ENCODE results near the gene DACH1.

The DACH1 gene

GRCh38 chr13:71577127-71577526 lies 289.9 kb downstream of the DACH1 start:
- no peak for TF ChIP-seq EZH2 (IDR thresholded peaks at IDR 0.05)
- TF ChIP-seq POLR2AphosphoS5 (IDR thresholded peaks at IDR 0.05; ENCODE audit: borderline replicate concordance, low read depth, low read length) = no peak
- no peak for TF ChIP-seq FOXP2 (optimal IDR thresholded peaks at IDR 0.05; ENCODE audit: control extremely low read depth, extremely low read length, insufficient read depth)
- Histone ChIP-seq H3K27ac (no peak overlapping the region), H3K4me3 (no peak overlapping the region), H3K9me3 (ENCODE audit: low read depth, low read length) (no peaks in the 10 kb centered on the region), H3K9ac (ENCODE audit: insufficient read length) (no peak overlapping the region), H3K36me3 (ENCODE audit: insufficient read depth, low read length) (no peaks in the 10 kb centered on the region)
- DNase-seq (ENCODE audit: low read depth, low spot score) = no peak

- Histone ChIP-seq H3K9ac (ENCODE audit: insufficient read length) (no peak overlapping the region), H3K27ac (no peak overlapping the region), H3K9me3 (ENCODE audit: low read depth, low read length) (no peaks in the 10 kb centered on the region), H3K36me3 (ENCODE audit: insufficient read depth, low read length) (no peaks in the 10 kb centered on the region), H3K4me3 (no peak overlapping the region)
- TF ChIP-seq EZH2 (IDR thresholded peaks at IDR 0.05) (no peak), FOXP2 (optimal IDR thresholded peaks at IDR 0.05; ENCODE audit: control extremely low read depth, extremely low read length, insufficient read depth) (no peak), POLR2AphosphoS5 (IDR thresholded peaks at IDR 0.05; ENCODE audit: borderline replicate concordance, low read depth, low read length) (no peak)
- no peak for DNase-seq (ENCODE audit: low read depth, low spot score)
Measured at GRCh38 chr13:71576571-71576970, 290.4 kb downstream of the DACH1 start.

- no peaks in the 10 kb centered on the region for H3K9me3 ChIP-seq (ENCODE audit: low read depth, low read length)
- no peaks in the 10 kb centered on the region for H3K36me3 ChIP-seq (ENCODE audit: insufficient read depth, low read length)
- TF ChIP-seq FOXP2 (optimal IDR thresholded peaks at IDR 0.05; ENCODE audit: control extremely low read depth, extremely low read length, insufficient read depth) = no peak
- no peak for TF ChIP-seq EZH2 (IDR thresholded peaks at IDR 0.05)
- no peak for TF ChIP-seq POLR2AphosphoS5 (IDR thresholded peaks at IDR 0.05; ENCODE audit: borderline replicate concordance, low read depth, low read length)
- H3K4me3 ChIP-seq = no peak overlapping the region
- DNase-seq (ENCODE audit: low read depth, low spot score) = no peak
- no peak overlapping the region for H3K9ac ChIP-seq (ENCODE audit: insufficient read length)
- H3K27ac ChIP-seq = no peak overlapping the region
Measured at GRCh38 chr13:71546881-71547280, 320.1 kb downstream of the DACH1 start.

- Histone ChIP-seq H3K4me3 (no peak overlapping the region), H3K9me3 (ENCODE audit: low read depth, low read length) (no peaks in the 10 kb centered on the region), H3K27ac (no peak overlapping the region), H3K9ac (ENCODE audit: insufficient read length) (no peak overlapping the region), H3K36me3 (ENCODE audit: insufficient read depth, low read length) (no peaks in the 10 kb centered on the region)
- TF ChIP-seq EZH2 (IDR thresholded peaks at IDR 0.05) (no peak), POLR2AphosphoS5 (IDR thresholded peaks at IDR 0.05; ENCODE audit: borderline replicate concordance, low read depth, low read length) (no peak), FOXP2 (optimal IDR thresholded peaks at IDR 0.05; ENCODE audit: control extremely low read depth, extremely low read length, insufficient read depth) (no peak)
- no peak for DNase-seq (ENCODE audit: low read depth, low spot score)
Measured at GRCh38 chr13:71540098-71540497, 326.9 kb downstream of the DACH1 start.

GRCh38 chr13:71536201-71536600 lies 330.8 kb downstream of the DACH1 start:
- H3K9ac ChIP-seq (ENCODE audit: insufficient read length) = no peak overlapping the region
- no peak for DNase-seq (ENCODE audit: low read depth, low spot score)
- no peaks in the 10 kb centered on the region for H3K9me3 ChIP-seq (ENCODE audit: low read depth, low read length)
- H3K27ac ChIP-seq = no peak overlapping the region
- no peaks in the 10 kb centered on the region for H3K36me3 ChIP-seq (ENCODE audit: insufficient read depth, low read length)
- no peak overlapping the region for H3K4me3 ChIP-seq
- TF ChIP-seq POLR2AphosphoS5 (IDR thresholded peaks at IDR 0.05; ENCODE audit: borderline replicate concordance, low read depth, low read length) (no peak), FOXP2 (optimal IDR thresholded peaks at IDR 0.05; ENCODE audit: control extremely low read depth, extremely low read length, insufficient read depth) (no peak), EZH2 (IDR thresholded peaks at IDR 0.05) (no peak)

- TF ChIP-seq EZH2 (IDR thresholded peaks at IDR 0.05) (no peak), POLR2AphosphoS5 (IDR thresholded peaks at IDR 0.05; ENCODE audit: borderline replicate concordance, low read depth, low read length) (peak; percentile 42; the same call in 1 of the 2 replicates)
- Histone ChIP-seq H3K36me3 (ENCODE audit: insufficient read depth, low read length) (no peaks in the 10 kb centered on the region), H3K27ac (no peak overlapping the region), H3K9me3 (ENCODE audit: low read depth, low read length) (no peaks in the 10 kb centered on the region), H3K9ac (ENCODE audit: insufficient read length) (no peak overlapping the region), H3K4me3 (peak overlapping the region; percentile 61)
- peak; percentile 50 for DNase-seq (ENCODE audit: low read depth, low spot score)
Measured at GRCh38 chr13:71524613-71525304, 342.2 kb downstream of the DACH1 start.

- Histone ChIP-seq H3K27ac (no peak overlapping the region), H3K9ac (ENCODE audit: insufficient read length) (no peak overlapping the region), H3K36me3 (ENCODE audit: insufficient read depth, low read length) (no peaks in the 10 kb centered on the region), H3K4me3 (peak overlapping the region; percentile 61), H3K9me3 (ENCODE audit: low read depth, low read length) (no peaks in the 10 kb centered on the region)
- DNase-seq (ENCODE audit: low read depth, low spot score) = no peak
- TF ChIP-seq POLR2AphosphoS5 (IDR thresholded peaks at IDR 0.05; ENCODE audit: borderline replicate concordance, low read depth, low read length) (no peak; the same call in 1 of the 2 replicates), EZH2 (IDR thresholded peaks at IDR 0.05) (no peak), FOXP2 (optimal IDR thresholded peaks at IDR 0.05; ENCODE audit: control extremely low read depth, extremely low read length, insufficient read depth) (no peak)
Measured at GRCh38 chr13:71524245-71524612, 342.8 kb downstream of the DACH1 start.

GRCh38 chr13:71522941-71523526 lies 344.0 kb downstream of the DACH1 start:
- H3K36me3 ChIP-seq (ENCODE audit: insufficient read depth, low read length) = no peaks in the 10 kb centered on the region
- H3K4me3 ChIP-seq = no peak overlapping the region
- H3K9ac ChIP-seq (ENCODE audit: insufficient read length) = no peak overlapping the region
- DNase-seq (ENCODE audit: low read depth, low spot score) = no peak
- no peak overlapping the region for H3K27ac ChIP-seq
- H3K9me3 ChIP-seq (ENCODE audit: low read depth, low read length) = no peaks in the 10 kb centered on the region
- TF ChIP-seq FOXP2 (optimal IDR thresholded peaks at IDR 0.05; ENCODE audit: control extremely low read depth, extremely low read length, insufficient read depth) (no peak), EZH2 (IDR thresholded peaks at IDR 0.05) (no peak), POLR2AphosphoS5 (IDR thresholded peaks at IDR 0.05; ENCODE audit: borderline replicate concordance, low read depth, low read length) (no peak)
